Measurements from ENCODE around the gene PTBP3. TPM values are rescaled to one million over a fixed set of nuclear protein-coding genes. Genes with fewer than 3 reads are reported as not detected.

PTBP3 gene
- total RNA-seq, 1 experiment from 2014 or later, result 141 TPM

- POLR2A ChIA-PET (ENCODE audit: unreplicated experiment), result interaction anchor here (0.5 to 1.4 kb wide), 14 partner anchors 37 to 797 kb away, joined by 3 to 8 read pairs (median 5); partner anchors contain the start of genes KIAA1958 and PTBP3
- BruUV-seq (replicated peaks), result TSS peak; percentile 71
- Histone ChIP-seq H4K20me1 (ENCODE audit: insufficient read depth) (no peaks in the 10 kb centered on the region), H3K4me2 (peak overlapping the region; percentile 93), H3F3A (ENCODE audit: insufficient read depth, low read depth) (peaks cover 13% of the 10 kb centered on the region), H3K36me3 (ENCODE audit: low read depth) (0 out of 2 replicates have a peak, but pooled peaks cover 3% of the 10 kb centered on the region), H3K4me1 (replicated peaks; ENCODE audit: insufficient read depth) (peaks cover 28% of the 10 kb centered on the region), H3K79me2 (ENCODE audit: low read depth) (peaks cover 54% of the 10 kb centered on the region), H3K27me3 (ENCODE audit: insufficient read depth, low read depth) (no peaks in the 10 kb centered on the region), H3K9me2 (ENCODE audit: insufficient read depth) (no peaks in the 10 kb centered on the region), H3K27ac (peak overlapping the region; percentile 75), H3K9me3 (ENCODE audit: insufficient read depth, low read depth) (no peaks in the 10 kb centered on the region), H2AFZ (peak overlapping the region; percentile 94), H3K4me3 (peak overlapping the region; percentile 95)
- CTCF ChIA-PET, result interaction anchor here (0.6 to 1.8 kb wide), 6 partner anchors 13 to 897 kb away, joined by 4 to 12 read pairs (median 7); no protein-coding TSS in a partner anchor
- no peak for TF ChIP-seq EZH2 (IDR thresholded peaks at IDR 0.05; ENCODE audit: low read depth)
- peak; percentile 92 to 100 for DNase-seq
- intact Hi-C loops (cut with micrococcal nuclease; ENCODE audit: unreplicated experiment), result loop anchor here (5.0 to 10.0 kb wide), 6 partner anchors 47 to 515 kb away; partner anchors contain the start of genes INIP, PTBP3, SLC46A2 and SNX30
Observed at GRCh38 chr9:112379177-112380101, 46.0 kb upstream of the PTBP3 start.

- Histone ChIP-seq H3F3A (ENCODE audit: insufficient read depth, low read depth) (peaks cover 13% of the 10 kb centered on the region), H3K4me2 (peak overlapping the region; percentile 75), H3K4me1 (replicated peaks; ENCODE audit: insufficient read depth) (peaks cover 28% of the 10 kb centered on the region), H3K79me2 (ENCODE audit: low read depth) (peaks cover 45% of the 10 kb centered on the region), H4K20me1 (ENCODE audit: insufficient read depth) (no peaks in the 10 kb centered on the region), H3K36me3 (ENCODE audit: low read depth) (0 out of 2 replicates have a peak, but pooled peaks cover 3% of the 10 kb centered on the region), H3K27ac (peak overlapping the region; percentile 75), H3K4me3 (peak overlapping the region; percentile 95), H3K9me3 (ENCODE audit: insufficient read depth, low read depth) (no peaks in the 10 kb centered on the region), H3K9me2 (ENCODE audit: insufficient read depth) (no peaks in the 10 kb centered on the region), H2AFZ (peak overlapping the region; percentile 94), H3K27me3 (ENCODE audit: insufficient read depth, low read depth) (no peaks in the 10 kb centered on the region)
- no TSS peak for BruUV-seq (replicated peaks)
- intact Hi-C loops (cut with micrococcal nuclease; ENCODE audit: unreplicated experiment), result loop anchor here (5.0 to 10.0 kb wide), 5 partner anchors 46 to 516 kb away; partner anchors contain the start of genes INIP, PTBP3, SLC46A2 and UGCG
- POLR2A ChIA-PET (ENCODE audit: unreplicated experiment), result interaction anchor here (0.6 to 1.4 kb wide), 2 partner anchors 37 to 285 kb away, joined by 3 to 8 read pairs; no protein-coding TSS in a partner anchor
- TF ChIP-seq EZH2 (IDR thresholded peaks at IDR 0.05; ENCODE audit: low read depth), result no peak
- CTCF ChIA-PET, result interaction anchor here (0.6 to 1.5 kb wide), 5 partner anchors 12 to 896 kb away, joined by 3 to 9 read pairs (median 5); no protein-coding TSS in a partner anchor
- peak; percentile 27 to 70 for DNase-seq
Observed at GRCh38 chr9:112378328-112379176, 45.1 kb upstream of the PTBP3 start.

GRCh38 chr9:112377684-112378327, 44.4 kb upstream of the PTBP3 start:
- no peaks in the 10 kb centered on the region for H3K9me3 ChIP-seq (ENCODE audit: insufficient read depth, low read depth)
- TF ChIP-seq, protein P1, sequence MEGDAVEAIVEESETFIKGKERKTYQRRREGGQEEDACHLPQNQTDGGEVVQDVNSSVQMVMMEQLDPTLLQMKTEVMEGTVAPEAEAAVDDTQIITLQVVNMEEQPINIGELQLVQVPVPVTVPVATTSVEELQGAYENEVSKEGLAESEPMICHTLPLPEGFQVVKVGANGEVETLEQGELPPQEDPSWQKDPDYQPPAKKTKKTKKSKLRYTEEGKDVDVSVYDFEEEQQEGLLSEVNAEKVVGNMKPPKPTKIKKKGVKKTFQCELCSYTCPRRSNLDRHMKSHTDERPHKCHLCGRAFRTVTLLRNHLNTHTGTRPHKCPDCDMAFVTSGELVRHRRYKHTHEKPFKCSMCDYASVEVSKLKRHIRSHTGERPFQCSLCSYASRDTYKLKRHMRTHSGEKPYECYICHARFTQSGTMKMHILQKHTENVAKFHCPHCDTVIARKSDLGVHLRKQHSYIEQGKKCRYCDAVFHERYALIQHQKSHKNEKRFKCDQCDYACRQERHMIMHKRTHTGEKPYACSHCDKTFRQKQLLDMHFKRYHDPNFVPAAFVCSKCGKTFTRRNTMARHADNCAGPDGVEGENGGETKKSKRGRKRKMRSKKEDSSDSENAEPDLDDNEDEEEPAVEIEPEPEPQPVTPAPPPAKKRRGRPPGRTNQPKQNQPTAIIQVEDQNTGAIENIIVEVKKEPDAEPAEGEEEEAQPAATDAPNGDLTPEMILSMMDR (conservative IDR thresholded peaks at IDR 0.05), result no peak
- no peak for TF ChIP-seq EZH2 (IDR thresholded peaks at IDR 0.05; ENCODE audit: low read depth)
- BruUV-seq (replicated peaks), result no TSS peak

More at GRCh38 chr9:112377684-112378327, 44.4 kb upstream of the PTBP3 start:
- intact Hi-C loops (cut with micrococcal nuclease; ENCODE audit: unreplicated experiment), result loop anchor here (5.0 to 10.0 kb wide), 5 partner anchors 46 to 517 kb away; partner anchors contain the start of genes INIP, PTBP3, SLC46A2 and UGCG
- ChIA-PET POLR2A (ENCODE audit: unreplicated experiment) (interaction anchor here (0.7 kb wide), 1 partner anchor 10 kb away, joined by 4 read pairs; no protein-coding TSS in a partner anchor), CTCF (interaction anchor here (0.7 kb wide), 1 partner anchor 58 kb away, joined by 3 read pairs; no protein-coding TSS in a partner anchor)
- DNase-seq, result no peak
- Histone ChIP-seq H3K79me2 (ENCODE audit: low read depth) (peaks cover 37% of the 10 kb centered on the region), H2AFZ (0 out of 2 replicates have a peak overlapping the region, but pooled peaks have one; percentile 36), H3K9me2 (ENCODE audit: insufficient read depth) (no peaks in the 10 kb centered on the region), H3K4me2 (peak overlapping the region; percentile 75), H3F3A (ENCODE audit: insufficient read depth, low read depth) (peaks cover 13% of the 10 kb centered on the region), H3K4me3 (peak overlapping the region; percentile 95), H3K27ac (no peak overlapping the region), H4K20me1 (ENCODE audit: insufficient read depth) (no peaks in the 10 kb centered on the region), H3K36me3 (ENCODE audit: low read depth) (0 out of 2 replicates have a peak, but pooled peaks cover 2% of the 10 kb centered on the region), H3K4me1 (replicated peaks; ENCODE audit: insufficient read depth) (peaks cover 28% of the 10 kb centered on the region), H3K27me3 (ENCODE audit: insufficient read depth, low read depth) (no peaks in the 10 kb centered on the region)
